BLaER1 (cell line): ENCODE data around the gene IGFBP4.

Source experiments
- H3K27ac ChIP-seq: shearing (Covaris generic); formaldehyde crosslinking; 2 replicates; pipeline ENCODE4 v1.8.1; 2022
- H3K27me3 ChIP-seq: shearing (Covaris generic); formaldehyde crosslinking; 2 replicates; pipeline ENCODE4 v1.8.1; 2022
- H3K36me3 ChIP-seq: shearing (Covaris generic); formaldehyde crosslinking; 2 replicates; pipeline ENCODE4 v1.8.1; 2022
- H3K4me1 ChIP-seq: shearing (Covaris generic); formaldehyde crosslinking; 2 replicates; pipeline ENCODE4 v1.8.1; 2022
- H3K4me2 ChIP-seq: shearing (Covaris generic); formaldehyde crosslinking; 2 replicates; pipeline ENCODE4 v1.8.1; 2022
- H3K4me3 ChIP-seq: shearing (Covaris generic); formaldehyde crosslinking; 2 replicates; pipeline ENCODE4 v1.8.1; 2022
- H3K9ac ChIP-seq: shearing (Covaris generic); formaldehyde crosslinking; 2 replicates; pipeline ENCODE4 v1.8.1; 2022
- H3K9me3 ChIP-seq: shearing (Covaris generic); formaldehyde crosslinking; 2 replicates; pipeline ENCODE4 v1.8.1; 2022
- H4K20me1 ChIP-seq: shearing (Covaris generic); formaldehyde crosslinking; 2 replicates; pipeline ENCODE4 v1.8.1; 2022
- Cebpa-rat ChIP-seq: shearing (Covaris generic); IDR thresholded peaks from 2 replicates; pipeline ENCODE4 v1.8.1; 2022

The IGFBP4 gene

DNA sequence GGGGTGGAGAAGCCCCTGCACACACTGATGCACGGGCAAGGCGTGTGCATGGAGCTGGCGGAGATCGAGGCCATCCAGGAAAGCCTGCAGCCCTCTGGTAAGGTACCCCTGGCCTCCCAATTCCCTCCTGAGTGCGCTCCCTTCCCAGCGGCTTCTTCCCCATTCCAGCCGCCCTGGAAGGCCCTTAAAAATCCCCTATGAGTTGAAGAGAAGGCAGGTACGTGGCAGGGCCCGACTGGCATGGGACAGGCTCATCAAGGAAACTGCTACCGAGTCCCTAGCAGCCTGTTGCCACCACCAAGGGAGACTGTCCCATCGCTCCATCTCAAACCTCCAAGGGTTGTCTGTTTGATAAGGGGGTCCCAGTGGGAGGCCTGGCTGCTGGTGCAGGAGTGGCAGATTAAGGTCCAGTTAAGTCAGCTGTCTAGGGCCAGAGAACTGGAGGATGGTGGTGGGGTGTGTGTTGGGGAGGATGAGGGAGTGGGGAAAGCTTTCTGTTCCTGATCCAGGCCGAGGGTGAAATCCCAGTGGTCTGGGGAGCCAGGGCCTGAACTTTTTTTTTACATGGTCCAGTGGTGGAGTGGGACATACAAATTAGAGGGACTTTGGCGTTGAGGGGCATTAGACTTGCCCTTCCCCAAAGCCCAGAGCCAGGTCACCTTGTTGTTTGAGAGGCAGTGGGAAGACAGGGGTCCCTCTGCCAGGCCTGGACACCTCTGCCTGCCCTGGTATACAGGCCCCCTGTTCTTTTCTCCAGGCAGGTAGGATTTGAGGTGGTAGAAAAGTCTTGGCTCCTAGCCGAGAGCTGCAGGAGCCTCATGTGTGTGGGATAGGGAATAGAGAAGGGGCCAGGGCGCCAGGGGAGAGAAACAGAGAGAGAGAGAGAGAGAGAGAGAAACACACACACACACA lies 994 bp downstream of the IGFBP4 start:
- H3K4me2 ChIP-seq, result peak overlapping the region; percentile 95

DNA sequence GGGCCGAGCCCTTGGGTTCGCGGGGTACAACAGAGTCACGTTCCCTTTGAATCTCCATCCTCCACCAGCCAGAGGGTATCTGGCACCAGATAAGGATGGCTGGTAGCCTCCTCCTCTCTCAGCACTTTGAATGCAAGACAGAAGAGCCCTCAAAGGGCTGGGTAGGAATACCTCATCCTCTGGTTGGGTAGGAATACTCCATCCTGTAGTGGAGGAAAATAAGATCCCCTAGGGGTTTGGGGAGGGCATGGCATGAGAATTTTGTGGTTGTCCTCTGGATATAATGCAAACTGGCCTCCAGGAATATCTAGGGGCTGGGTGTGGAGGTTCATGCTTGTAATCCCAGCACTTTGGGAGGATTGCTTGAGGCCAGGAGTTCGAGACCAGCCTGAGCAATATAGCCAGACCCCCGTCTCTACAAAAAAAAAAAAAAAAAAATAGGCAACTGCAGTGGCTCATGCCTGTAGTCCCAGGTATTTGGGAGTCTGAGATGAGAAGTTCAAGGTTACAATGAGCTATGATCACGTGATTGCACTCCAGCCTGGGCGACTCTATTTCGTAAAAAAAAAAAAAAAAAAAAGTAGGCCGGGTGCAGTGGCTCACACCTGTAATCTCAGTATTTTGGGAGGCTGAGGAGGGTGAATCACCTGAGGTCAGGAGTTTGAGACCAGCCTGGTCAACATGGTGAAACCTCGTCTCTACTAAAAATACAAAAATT lies 2.7 kb downstream of the IGFBP4 start:
- TF ChIP-seq Cebpa-rat, result no peak
- Histone ChIP-seq H4K20me1 (peaks cover 51% of the 10 kb centered on the region), H3K4me1 (peaks cover 76% of the 10 kb centered on the region), H3K36me3 (peaks cover 8% of the 10 kb centered on the region; the same call in 1 of the 2 replicates), H3K27me3 (no peaks in the 10 kb centered on the region), H3K9ac (peak overlapping the region; percentile 93), H3K4me2 (peak overlapping the region; percentile 95), H3K27ac (peak overlapping the region; percentile 96), H3K9me3 (no peaks in the 10 kb centered on the region), H3K4me3 (peak overlapping the region; percentile 89)

More for the DNA sequence above, 994 bp downstream of the IGFBP4 start:
- H3K36me3 ChIP-seq, result no peaks in the 10 kb centered on the region
- peak overlapping the region; percentile 93 for H3K9ac ChIP-seq
- H3K4me1 ChIP-seq, result peaks cover 64% of the 10 kb centered on the region
- TF ChIP-seq Cebpa-rat, result no peak
- H4K20me1 ChIP-seq, result peaks cover 37% of the 10 kb centered on the region
- peak overlapping the region; percentile 96 for H3K27ac ChIP-seq
- peak overlapping the region; percentile 89 for H3K4me3 ChIP-seq
- H3K27me3 ChIP-seq, result no peaks in the 10 kb centered on the region
- no peaks in the 10 kb centered on the region for H3K9me3 ChIP-seq

DNA sequence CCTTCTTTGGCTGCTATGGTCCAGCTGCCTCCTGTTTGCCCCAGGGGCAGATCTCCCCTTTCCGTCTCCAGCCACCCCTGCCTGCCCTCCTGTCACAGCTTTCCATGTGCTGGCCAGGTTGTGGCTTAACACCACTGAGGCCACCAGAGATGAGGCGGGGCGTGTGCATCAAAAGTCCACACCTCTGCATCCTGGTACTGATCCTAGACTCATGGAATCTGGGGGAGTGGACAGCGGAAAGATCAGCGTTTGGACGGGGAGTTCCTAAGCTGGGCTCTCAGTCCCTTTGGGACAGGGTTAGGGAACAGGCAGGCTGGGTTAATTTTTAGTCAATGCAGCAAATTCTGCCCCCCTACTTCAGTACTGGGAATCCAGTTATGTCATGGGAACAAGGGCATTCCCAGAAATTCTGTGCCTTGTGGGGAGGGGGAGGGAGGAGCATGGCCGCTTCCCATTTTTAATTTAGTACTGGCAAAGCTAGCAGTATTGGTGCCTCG lies 3.9 kb downstream of the IGFBP4 start:
- no peak for TF ChIP-seq Cebpa-rat
- peaks cover 64% of the 10 kb centered on the region for H4K20me1 ChIP-seq
- peak overlapping the region; percentile 82 for H3K27ac ChIP-seq
- peaks cover 79% of the 10 kb centered on the region for H3K4me1 ChIP-seq
- no peaks in the 10 kb centered on the region for H3K9me3 ChIP-seq
- H3K4me2 ChIP-seq, result peak overlapping the region; percentile 95
- H3K36me3 ChIP-seq, result peaks cover 20% of the 10 kb centered on the region
- no peaks in the 10 kb centered on the region for H3K27me3 ChIP-seq
- peak overlapping the region; percentile 59 for H3K9ac ChIP-seq
- peak overlapping the region; percentile 47 for H3K4me3 ChIP-seq

DNA sequence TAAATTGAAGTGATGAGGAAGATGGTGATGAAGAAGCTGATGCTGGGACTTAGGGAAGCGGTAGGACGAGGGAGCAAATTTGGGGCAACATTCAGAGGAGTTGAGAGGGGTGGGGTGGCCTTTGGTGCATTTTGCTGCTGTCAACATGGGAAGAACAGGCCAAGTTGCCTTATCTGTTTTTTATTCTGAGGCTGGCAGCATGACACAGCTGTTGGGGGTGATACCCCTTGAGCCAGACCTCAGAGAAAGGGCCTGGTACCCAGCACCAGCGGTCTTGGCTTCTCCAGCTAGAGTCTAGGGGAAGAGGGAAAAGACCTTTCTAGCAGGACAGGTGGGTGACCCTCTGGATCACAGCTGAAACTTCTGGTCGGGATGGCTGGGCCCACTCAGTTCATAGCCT lies 4.6 kb downstream of the IGFBP4 start:
- H3K27me3 ChIP-seq, result no peaks in the 10 kb centered on the region
- H3K4me2 ChIP-seq, result peak overlapping the region; percentile 95
- peak overlapping the region; percentile 82 for H3K27ac ChIP-seq
- no peaks in the 10 kb centered on the region for H3K9me3 ChIP-seq
- no peak for TF ChIP-seq Cebpa-rat
- peaks cover 26% of the 10 kb centered on the region for H3K36me3 ChIP-seq
- peak overlapping the region; percentile 47 for H3K4me3 ChIP-seq
- H4K20me1 ChIP-seq, result peaks cover 70% of the 10 kb centered on the region
- H3K4me1 ChIP-seq, result peaks cover 78% of the 10 kb centered on the region
- H3K9ac ChIP-seq, result peak overlapping the region; percentile 59

DNA sequence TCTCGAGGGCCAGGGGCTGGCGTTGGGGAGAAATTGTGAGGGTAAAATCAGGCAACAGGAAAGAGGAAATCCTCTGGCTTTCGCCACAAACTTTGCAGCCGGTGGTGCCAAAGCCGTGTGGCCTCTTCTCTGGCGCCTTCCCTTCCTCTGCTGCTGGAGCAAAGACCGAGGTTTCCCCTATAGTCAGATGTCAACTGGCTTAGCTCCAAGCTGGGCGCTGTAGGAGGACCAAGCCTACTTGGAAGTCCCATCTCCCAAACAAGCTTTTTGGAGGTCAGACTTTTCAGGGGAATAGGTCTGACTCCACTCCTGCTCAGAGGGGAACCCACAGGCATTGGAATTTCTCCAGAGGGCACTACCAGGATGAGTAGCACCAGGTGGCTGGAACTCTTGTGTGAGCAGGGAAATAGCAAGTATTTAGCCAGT lies 5.0 kb downstream of the IGFBP4 start:
- peak overlapping the region; percentile 59 for H3K9ac ChIP-seq
- H4K20me1 ChIP-seq, result peaks cover 72% of the 10 kb centered on the region
- H3K36me3 ChIP-seq, result peaks cover 31% of the 10 kb centered on the region
- peak overlapping the region; percentile 95 for H3K4me2 ChIP-seq
- TF ChIP-seq Cebpa-rat, result no peak
- no peaks in the 10 kb centered on the region for H3K9me3 ChIP-seq
- peaks cover 76% of the 10 kb centered on the region for H3K4me1 ChIP-seq
- H3K27ac ChIP-seq, result peak overlapping the region; percentile 82
- H3K27me3 ChIP-seq, result no peaks in the 10 kb centered on the region
- peak overlapping the region; percentile 47 for H3K4me3 ChIP-seq

DNA sequence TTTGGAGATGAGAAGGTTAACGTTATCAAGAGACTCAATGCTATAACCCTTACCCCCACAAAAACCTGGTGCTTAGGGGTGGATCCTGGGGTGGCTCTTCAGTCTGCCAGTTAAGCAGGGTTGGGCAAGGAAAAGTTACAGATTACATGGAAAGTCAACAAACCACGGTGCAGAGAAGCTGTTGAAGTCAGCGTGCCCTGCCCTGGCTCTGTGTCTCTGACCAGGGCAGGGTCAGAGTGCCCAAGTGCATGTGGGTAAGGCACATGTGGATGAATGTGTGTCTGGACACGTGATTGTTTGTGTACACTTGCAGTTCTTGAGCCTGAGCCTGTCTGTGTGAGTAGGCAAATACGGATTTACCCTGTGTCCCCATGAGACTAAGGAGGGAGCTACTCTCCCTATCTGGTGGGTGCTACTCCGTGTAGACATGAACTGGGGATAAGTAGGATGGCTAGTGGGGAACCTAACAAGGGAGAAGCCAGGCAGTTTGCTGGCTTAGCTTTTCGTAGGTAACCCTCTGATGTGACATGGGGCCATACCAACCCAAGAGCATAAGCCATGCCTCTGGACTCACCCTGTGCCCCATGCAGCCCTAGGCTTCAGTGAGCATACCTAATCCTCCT lies 5.5 kb downstream of the IGFBP4 start:
- H3K4me2 ChIP-seq, result peak overlapping the region; percentile 95
- peaks cover 76% of the 10 kb centered on the region for H3K4me1 ChIP-seq
- TF ChIP-seq Cebpa-rat, result no peak
- H3K9ac ChIP-seq, result peak overlapping the region; percentile 59; the same call in 1 of the 2 replicates
- H3K36me3 ChIP-seq, result peaks cover 36% of the 10 kb centered on the region
- peaks cover 72% of the 10 kb centered on the region for H4K20me1 ChIP-seq
- H3K4me3 ChIP-seq, result peak overlapping the region; percentile 47
- peak overlapping the region; percentile 82 for H3K27ac ChIP-seq
- no peaks in the 10 kb centered on the region for H3K9me3 ChIP-seq
- no peaks in the 10 kb centered on the region for H3K27me3 ChIP-seq

DNA sequence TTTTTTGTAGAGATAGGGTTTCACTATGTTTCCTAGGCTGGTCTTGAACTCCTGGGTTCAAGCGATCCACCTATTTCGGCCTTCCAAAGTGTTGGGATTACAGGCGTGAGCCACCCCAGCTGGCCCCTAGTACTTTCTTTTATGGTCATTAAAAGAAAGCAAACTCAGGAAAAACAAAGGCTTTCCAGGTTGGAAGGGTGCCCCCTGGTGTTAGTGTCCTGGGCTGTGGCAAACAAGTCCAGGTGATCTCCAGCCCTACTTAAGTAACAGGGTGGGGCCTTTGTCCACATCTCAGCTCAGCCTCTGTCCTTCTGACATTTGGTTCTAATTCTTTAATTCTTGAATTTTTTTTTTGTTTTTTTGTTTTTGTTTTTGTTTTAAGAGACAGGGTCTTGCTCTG lies 6.9 kb downstream of the IGFBP4 start:
- H3K9ac ChIP-seq, result no peak overlapping the region
- peak overlapping the region; percentile 51; the same call in 1 of the 2 replicates for H3K27ac ChIP-seq
- no peaks in the 10 kb centered on the region for H3K27me3 ChIP-seq
- H3K36me3 ChIP-seq, result peaks cover 50% of the 10 kb centered on the region
- H3K4me3 ChIP-seq, result no peak overlapping the region
- peaks cover 65% of the 10 kb centered on the region for H4K20me1 ChIP-seq
- H3K4me1 ChIP-seq, result peaks cover 75% of the 10 kb centered on the region
- H3K4me2 ChIP-seq, result peak overlapping the region; percentile 95
- TF ChIP-seq Cebpa-rat, result no peak
- H3K9me3 ChIP-seq, result no peaks in the 10 kb centered on the region

DNA sequence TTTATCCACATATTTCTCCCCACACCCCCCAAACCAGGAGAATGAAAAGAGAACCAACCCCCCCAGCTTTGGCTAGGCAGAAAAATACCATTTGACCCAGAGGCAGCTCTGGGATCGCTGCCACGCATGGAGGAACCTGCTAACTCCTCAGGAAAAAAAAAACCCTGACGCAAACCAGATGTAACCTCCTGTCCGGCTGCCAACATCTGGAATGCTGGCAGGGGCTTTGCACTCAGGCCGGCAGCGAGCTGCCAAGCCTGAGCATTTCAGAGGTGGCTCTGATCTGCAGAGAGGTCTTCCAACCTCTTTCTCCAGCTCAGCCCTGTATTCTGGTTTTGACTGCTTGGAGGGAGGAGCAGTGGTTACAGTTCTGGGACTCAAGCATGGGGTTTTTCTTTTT lies 8.2 kb downstream of the IGFBP4 start:
- Histone ChIP-seq H3K4me3 (no peak overlapping the region), H3K4me2 (no peak overlapping the region), H3K36me3 (peaks cover 63% of the 10 kb centered on the region), H3K27ac (no peak overlapping the region; the same call in 1 of the 2 replicates), H3K4me1 (peaks cover 63% of the 10 kb centered on the region), H3K27me3 (no peaks in the 10 kb centered on the region), H3K9ac (no peak overlapping the region), H3K9me3 (no peaks in the 10 kb centered on the region), H4K20me1 (peaks cover 63% of the 10 kb centered on the region)
- no peak for TF ChIP-seq Cebpa-rat

DNA sequence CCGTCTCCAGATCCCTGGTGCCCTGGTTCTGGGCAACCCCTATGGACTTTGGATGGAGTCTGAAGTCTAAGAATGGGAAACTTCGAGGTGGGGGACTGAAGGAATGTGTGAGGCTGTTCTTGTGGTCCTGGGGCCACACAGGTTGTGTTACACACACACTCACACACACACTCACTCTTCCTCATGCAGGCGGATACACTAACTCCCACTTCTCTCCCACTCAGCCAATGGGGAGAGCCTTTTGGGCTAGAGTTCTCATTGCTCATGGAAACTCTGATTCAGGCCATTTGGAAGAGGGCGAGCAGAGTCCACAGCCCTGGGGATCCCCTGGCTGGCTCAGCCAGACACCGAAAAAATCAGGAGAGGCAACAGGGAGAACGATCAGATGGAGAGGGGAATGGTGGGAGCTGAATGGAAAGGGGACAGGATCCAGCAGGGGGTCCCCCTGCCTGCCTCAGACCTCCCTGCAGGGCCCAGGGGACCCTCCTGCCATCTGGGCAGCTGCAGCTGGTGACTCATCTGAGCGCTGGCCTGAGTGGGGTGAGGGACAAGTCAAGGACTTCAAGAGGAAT lies 9.1 kb downstream of the IGFBP4 start:
- TF ChIP-seq Cebpa-rat, result no peak
- Histone ChIP-seq H3K36me3 (peaks cover 71% of the 10 kb centered on the region), H3K4me2 (no peak overlapping the region; the same call in 1 of the 2 replicates), H4K20me1 (peaks cover 54% of the 10 kb centered on the region), H3K4me3 (no peak overlapping the region), H3K4me1 (peaks cover 54% of the 10 kb centered on the region), H3K27ac (peak overlapping the region; percentile 4; the same call in 1 of the 2 replicates), H3K9me3 (no peaks in the 10 kb centered on the region), H3K9ac (no peak overlapping the region), H3K27me3 (no peaks in the 10 kb centered on the region)
